ENCODE measurements around the gene EGLN2.

DNA sequence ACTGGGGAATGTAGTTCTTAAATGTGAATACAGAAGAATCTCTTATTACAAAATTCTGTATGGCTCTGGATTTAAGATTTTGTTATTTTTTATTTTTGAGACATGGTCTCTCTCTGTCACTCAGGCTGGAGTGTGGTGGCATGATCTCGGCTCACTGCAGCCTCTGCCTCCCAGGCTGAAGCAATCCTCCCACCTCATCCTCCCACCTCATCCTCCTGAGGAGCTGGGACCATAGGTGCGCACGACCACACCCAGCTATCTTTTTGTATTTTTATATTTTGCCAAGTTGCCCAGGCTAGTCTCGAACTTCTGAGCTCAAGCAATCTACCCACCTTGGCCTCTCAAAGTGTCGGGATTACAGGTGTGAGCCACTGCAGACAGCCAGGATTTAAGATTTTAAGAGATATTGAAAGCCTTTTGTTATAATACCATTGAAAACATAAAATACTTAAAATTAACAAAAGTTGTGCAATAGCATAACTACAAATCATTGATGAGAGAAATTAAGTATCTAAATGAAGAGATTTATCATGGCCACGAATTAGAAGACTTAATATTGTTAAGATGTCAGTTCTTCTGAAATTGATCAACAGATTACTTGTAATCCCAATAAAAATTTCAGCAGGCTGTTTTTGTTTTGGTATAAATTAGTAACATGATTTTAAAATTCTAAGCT, 37.9 kb downstream of the EGLN2 start:
- TF ChIP-seq, protein P1, sequence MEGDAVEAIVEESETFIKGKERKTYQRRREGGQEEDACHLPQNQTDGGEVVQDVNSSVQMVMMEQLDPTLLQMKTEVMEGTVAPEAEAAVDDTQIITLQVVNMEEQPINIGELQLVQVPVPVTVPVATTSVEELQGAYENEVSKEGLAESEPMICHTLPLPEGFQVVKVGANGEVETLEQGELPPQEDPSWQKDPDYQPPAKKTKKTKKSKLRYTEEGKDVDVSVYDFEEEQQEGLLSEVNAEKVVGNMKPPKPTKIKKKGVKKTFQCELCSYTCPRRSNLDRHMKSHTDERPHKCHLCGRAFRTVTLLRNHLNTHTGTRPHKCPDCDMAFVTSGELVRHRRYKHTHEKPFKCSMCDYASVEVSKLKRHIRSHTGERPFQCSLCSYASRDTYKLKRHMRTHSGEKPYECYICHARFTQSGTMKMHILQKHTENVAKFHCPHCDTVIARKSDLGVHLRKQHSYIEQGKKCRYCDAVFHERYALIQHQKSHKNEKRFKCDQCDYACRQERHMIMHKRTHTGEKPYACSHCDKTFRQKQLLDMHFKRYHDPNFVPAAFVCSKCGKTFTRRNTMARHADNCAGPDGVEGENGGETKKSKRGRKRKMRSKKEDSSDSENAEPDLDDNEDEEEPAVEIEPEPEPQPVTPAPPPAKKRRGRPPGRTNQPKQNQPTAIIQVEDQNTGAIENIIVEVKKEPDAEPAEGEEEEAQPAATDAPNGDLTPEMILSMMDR (IDR thresholded peaks at IDR 0.05; ENCODE audit: borderline replicate concordance, extremely low read depth, low read length, poor library complexity, severe bottlenecking) = no peak
- TF ChIP-seq EZH2 (IDR thresholded peaks at IDR 0.05; ENCODE audit: borderline replicate concordance, low read depth, low read length, severe bottlenecking) = no peak
